Adrenal gland (tissue), 12 donors: Measurements from ENCODE around the gene NALF2. TPM values are rescaled to one million over a fixed set of nuclear protein-coding genes. Genes with fewer than 3 reads are reported as not detected.

ENCODE experiments used
- DNase-seq, 7 donors: peaks; one replicate each; pipeline ENCODE4 v3.0.0-alpha.2; 2019 to 2020
- H3K27ac ChIP-seq, 5 donors: fragments of 200-600 bp; sonication (generic) in 4 of 5; 1 replicate in 3 of 5; 2 replicates in 2 of 5; pipeline versions ENCODE4 v1.5.1 to v1.8.0; 2016 to 2020; ENCODE audit warnings: mild to moderate bottlenecking in 1 of 5
- H3K27me3 ChIP-seq: fragments of 200-600 bp; 2 replicates; pipeline ENCODE4 v1.8.0; 2021
- H3K36me3 ChIP-seq, 2 donors: fragments of 200-600 bp; replicated peaks in 1 of 2; 1 replicate in 1 of 2; 2 replicates in 1 of 2; pipeline versions ENCODE4 v1.5.1 to v1.8.0; 2018 to 2022
- H3K4me1 ChIP-seq, 2 donors: fragments of 200-600 bp; replicated peaks in 1 of 2; 1 replicate in 1 of 2; 2 replicates in 1 of 2; pipeline versions ENCODE4 v1.5.1 to v1.8.0; 2018 to 2021
- H3K4me3 ChIP-seq, 4 donors: fragments of 200-600 bp; sonication (generic) in 3 of 4; one replicate each; pipeline ENCODE4 v1.5.1; 2016 to 2018
- H3K9me3 ChIP-seq, 3 donors: fragments of 200-600 bp; sonication (generic) in 1 of 3; replicated peaks in 1 of 3; 1 replicate in 2 of 3; 2 replicates in 1 of 3; pipeline versions ENCODE4 v1.5.1 to v1.8.0; 2016 to 2021
- POLR2A ChIP-seq, 2 donors: fragments of 450-650 bp; IDR thresholded peaks; one replicate each; pipeline ENCODE4 v1.6.1; 2017; ENCODE audit warnings: antibody characterized with exemption in 2 of 2, mild to moderate bottlenecking in 2 of 2, moderate library complexity in 1 of 2
- WGBS, 4 donors: extraction: QIAGEN DNeasy Blood & Tissue Kit in 2 of 4; methylation state at CpG; one replicate each; pipeline versions ENCODE4 v1.1.5 to v1.1.7; 2013 to 2017; 5-methylcytosine and 5-hydroxymethylcytosine counted together
- intact Hi-C, 2 donors: fragments of 100-400 bp; cut with DNase I; formaldehyde crosslinking; loops; one replicate each; pipeline versions ENCODE4 v1.14.1 to v1.15.0; 2022 to 2023
- polyA plus RNA-seq, 3 donors: library from polyadenylated mRNA; stranded (reverse); fragments of 200-250 nt in 2 of 3; fragments of 350-450 nt in 1 of 3; fragmentation: Illumina TruSeq in 1 of 3; extraction: RNeasy Lipid Tissue Mini Kit (QIAGEN cat#74804) in 1 of 3; gene quantifications; one replicate each; pipeline ENCODE4 v1.2.3, GENCODE V29; 2013 to 2014
- total RNA-seq, 9 donors: library from RNA; depleted of rRNA in 4 of 9; stranded (reverse); fragments of >200 nt in 4 of 9; fragments of 120-200 nt in 1 of 9; fragmentation: NEBNext Ultra II Directional in 1 of 9; extraction: Animal tissue kit (Norgen Biotek cat#: 25700) in 1 of 9; gene quantifications; one replicate each; pipeline versions ENCODE4 v1.1.0 to v1.2.4, GENCODE V29; 2013 to 2023
- TF ChIP-seq, protein P1 (sequence below), 6 experiments: fragments of 450-650 bp in 4 of 6; fragments of 200-600 bp in 2 of 6; sonication (generic) in 1 of 6; IDR thresholded peaks; 1 replicate in 5 of 6; 2 replicates in 1 of 6; pipeline versions ENCODE4 v1.5.1 to v1.8.0; 2016 to 2021; ENCODE audit warnings: antibody characterized with exemption in 6 of 6, mild to moderate bottlenecking in 2 of 6, moderate library complexity in 1 of 6
- donor health status: healthy with polysubstance abuse.
- donor health status: Bipolar disorder and iron deficiency.
- donor health status: DM: yes; HTN: yes; CAD: no.
- donor health status: DM: no; HTN: no; CAD: no.
- donor health status: DM: no; HTN: no; CAD: no.
- donor health status: DM: yes; HTN: yes; CAD: no.

The NALF2 gene
- total and polyA plus RNA-seq, 12 donors, result 0.22 to 2.7 (median 0.85) TPM

DNA sequence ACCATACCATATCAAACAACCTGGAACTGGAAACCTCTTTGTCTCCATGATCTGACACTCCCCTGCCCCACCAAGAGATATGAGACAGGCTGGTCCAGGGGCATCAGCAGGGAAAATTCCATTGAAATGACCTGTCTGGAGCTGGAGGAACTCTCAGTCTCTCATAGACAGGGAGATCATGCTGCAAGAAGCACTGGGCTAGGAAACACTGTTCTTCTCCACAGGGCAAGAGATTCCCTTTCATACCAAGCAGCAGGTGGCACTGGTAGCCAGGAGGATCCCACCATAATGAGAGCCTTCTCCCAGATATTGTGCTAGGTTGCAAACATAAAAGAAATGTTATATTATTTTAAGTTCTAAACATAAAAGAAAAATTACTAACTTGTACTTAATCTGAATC lies 14.5 kb upstream of the NALF2 start:
- TF ChIP-seq, protein P1, sequence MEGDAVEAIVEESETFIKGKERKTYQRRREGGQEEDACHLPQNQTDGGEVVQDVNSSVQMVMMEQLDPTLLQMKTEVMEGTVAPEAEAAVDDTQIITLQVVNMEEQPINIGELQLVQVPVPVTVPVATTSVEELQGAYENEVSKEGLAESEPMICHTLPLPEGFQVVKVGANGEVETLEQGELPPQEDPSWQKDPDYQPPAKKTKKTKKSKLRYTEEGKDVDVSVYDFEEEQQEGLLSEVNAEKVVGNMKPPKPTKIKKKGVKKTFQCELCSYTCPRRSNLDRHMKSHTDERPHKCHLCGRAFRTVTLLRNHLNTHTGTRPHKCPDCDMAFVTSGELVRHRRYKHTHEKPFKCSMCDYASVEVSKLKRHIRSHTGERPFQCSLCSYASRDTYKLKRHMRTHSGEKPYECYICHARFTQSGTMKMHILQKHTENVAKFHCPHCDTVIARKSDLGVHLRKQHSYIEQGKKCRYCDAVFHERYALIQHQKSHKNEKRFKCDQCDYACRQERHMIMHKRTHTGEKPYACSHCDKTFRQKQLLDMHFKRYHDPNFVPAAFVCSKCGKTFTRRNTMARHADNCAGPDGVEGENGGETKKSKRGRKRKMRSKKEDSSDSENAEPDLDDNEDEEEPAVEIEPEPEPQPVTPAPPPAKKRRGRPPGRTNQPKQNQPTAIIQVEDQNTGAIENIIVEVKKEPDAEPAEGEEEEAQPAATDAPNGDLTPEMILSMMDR (IDR thresholded peaks at IDR 0.05), result no peak
- TF ChIP-seq POLR2A (IDR thresholded peaks at IDR 0.05), result no peak
- H3K27ac ChIP-seq, result no peak overlapping the region
- no peaks in the 10 kb centered on the region for H3K36me3 ChIP-seq
- intact Hi-C loops, result loop anchor here in 1 of 2 donors (5.0 kb wide), 1 partner anchor 608 kb away; no protein-coding TSS in a partner anchor
- DNase-seq, result no peak
- no peaks in the 10 kb centered on the region for H3K4me1 ChIP-seq
- H3K9me3 ChIP-seq, result no peaks in the 10 kb centered on the region
- H3K4me3 ChIP-seq, result no peak overlapping the region
- H3K27me3 ChIP-seq, result peaks cover 54% of the 10 kb centered on the region

DNA sequence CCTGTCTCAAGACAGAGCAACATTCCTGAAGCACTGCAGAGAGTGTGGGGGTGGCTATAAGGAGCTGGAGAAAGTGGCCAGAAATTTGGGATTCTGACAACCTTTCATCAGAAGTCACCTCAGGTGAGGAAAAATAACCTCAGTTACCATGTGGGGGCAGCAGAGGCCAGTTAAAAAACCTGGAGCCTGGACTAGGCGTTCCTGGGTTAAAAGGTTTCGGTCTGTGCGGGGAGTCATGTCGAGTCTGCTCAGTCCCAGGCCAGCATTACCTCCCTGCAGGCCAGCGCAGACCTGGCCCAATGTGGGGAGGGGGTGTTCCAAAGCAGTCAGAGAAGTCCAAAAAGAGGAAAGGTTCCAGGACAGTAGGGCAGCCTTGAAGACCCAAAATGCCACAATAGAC lies 10.9 kb upstream of the NALF2 start:
- no peaks in the 10 kb centered on the region for H3K4me1 ChIP-seq
- H3K4me3 ChIP-seq, result no peak overlapping the region
- 0 to 27% (median 10%) methylated on average over 5 of the region's 5 CpGs for WGBS, 4 donors
- H3K27me3 ChIP-seq, result peaks cover 44% of the 10 kb centered on the region
- no peak overlapping the region for H3K27ac ChIP-seq
- peak in 6 of 7 donors; percentile 34 to 66 (median 50) for DNase-seq
- intact Hi-C loops, result loop anchor here in 1 of 2 donors (5.0 kb wide), 1 partner anchor 604 kb away; no protein-coding TSS in a partner anchor
- TF ChIP-seq POLR2A (IDR thresholded peaks at IDR 0.05), result no peak
- TF ChIP-seq, protein P1 (IDR thresholded peaks at IDR 0.05), result peak; percentile 33 to 64 (median 48)
- H3K9me3 ChIP-seq, result no peaks in the 10 kb centered on the region
- no peaks in the 10 kb centered on the region for H3K36me3 ChIP-seq

DNA sequence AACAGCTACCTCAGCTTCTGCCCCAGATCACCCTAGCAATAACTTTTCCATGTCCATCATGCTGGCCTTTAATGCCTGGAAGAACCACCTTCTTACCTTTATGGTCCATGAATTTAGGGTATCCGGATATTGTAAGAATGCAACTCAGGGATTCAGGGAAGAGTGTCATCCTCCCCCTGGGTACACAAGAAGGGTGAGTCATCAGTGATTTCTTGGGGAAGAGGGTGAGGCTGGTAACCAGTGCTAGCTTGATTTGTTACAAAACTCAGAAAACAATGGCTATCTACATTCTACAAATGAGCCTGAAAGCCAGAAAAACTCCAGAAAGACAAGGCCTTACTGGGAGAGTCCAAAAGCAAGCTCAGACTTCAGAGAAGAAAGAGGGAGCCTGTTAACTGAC lies 10.4 kb upstream of the NALF2 start:
- H3K27me3 ChIP-seq, result peaks cover 38% of the 10 kb centered on the region
- H3K4me3 ChIP-seq, result no peak overlapping the region
- no peaks in the 10 kb centered on the region for H3K36me3 ChIP-seq
- no peaks in the 10 kb centered on the region for H3K9me3 ChIP-seq
- H3K27ac ChIP-seq, result no peak overlapping the region
- 42 to 71% (median 58%) methylated on average over 1 of the region's 1 CpG for WGBS, 4 donors
- H3K4me1 ChIP-seq, result no peaks in the 10 kb centered on the region
- no peak for DNase-seq
- intact Hi-C loops, result loop anchor here in 1 of 2 donors (5.0 kb wide), 1 partner anchor 604 kb away; no protein-coding TSS in a partner anchor
- no peak for TF ChIP-seq POLR2A (IDR thresholded peaks at IDR 0.05)
- TF ChIP-seq, protein P1 (IDR thresholded peaks at IDR 0.05), result no peak

DNA sequence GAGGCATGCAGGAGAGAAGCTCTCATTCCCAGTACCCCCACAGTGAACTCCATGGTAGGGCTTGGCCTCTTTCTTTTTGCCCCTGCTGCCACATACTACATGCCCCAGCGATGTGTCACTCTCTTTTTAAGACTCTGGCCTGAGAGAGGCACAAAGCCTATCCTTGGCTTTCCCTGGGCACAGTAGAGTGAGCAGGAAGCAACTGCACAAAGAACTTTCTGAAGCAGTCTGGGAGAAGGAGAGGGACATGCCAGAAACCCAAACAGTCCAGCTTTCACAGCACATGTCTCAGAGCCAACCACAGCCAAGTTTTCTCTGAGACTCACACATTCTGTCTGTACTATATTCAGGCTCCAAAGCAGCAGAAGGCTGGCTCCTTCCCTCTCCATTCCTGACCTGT lies 7.9 kb upstream of the NALF2 start:
- 0 to 67% (median 46%) methylated on average over 1 of the region's 1 CpG for WGBS, 4 donors

More for the DNA sequence above, 7.9 kb upstream of the NALF2 start:
- intact Hi-C loops, result no loop called here
- no peaks in the 10 kb centered on the region for H3K9me3 ChIP-seq
- no peaks in the 10 kb centered on the region for H3K36me3 ChIP-seq
- H3K27ac ChIP-seq, result no peak overlapping the region
- H3K27me3 ChIP-seq, result peaks cover 30% of the 10 kb centered on the region
- H3K4me3 ChIP-seq, result no peak overlapping the region
- H3K4me1 ChIP-seq, result no peaks in the 10 kb centered on the region
- DNase-seq, result no peak
- TF ChIP-seq POLR2A (IDR thresholded peaks at IDR 0.05), result no peak
- TF ChIP-seq, protein P1 (IDR thresholded peaks at IDR 0.05), result no peak
